Endothelial cell of umbilical vein (primary cell): ENCODE data around the gene VSX1. TPM values are rescaled to one million over a fixed set of nuclear protein-coding genes. Genes with fewer than 3 reads are reported as not detected.

ENCODE experiments used
- BruUV-seq: library from RNA; stranded (reverse); fragments of 400-500 nt; replicated peaks from 2 replicates; lab custom pipeline; 2021; lab: Mats Ljungman, UMichigan
- CTCF ChIA-PET: fragments of 300-600, 350-600 bp; sonication (Branson Sonifier 250); formaldehyde crosslinking; loops from one replicate; lab custom pipeline; 2021; ENCODE audit warnings: antibody characterized with exemption, inconsistent platforms; lab: Charles Lee
- POLR2A ChIA-PET: fragments of 300-600, 350-600 bp; sonication (Branson Sonifier 250); formaldehyde crosslinking; loops from one replicate; lab custom pipeline; 2021; ENCODE audit warnings: antibody characterized with exemption, inconsistent platforms; lab: Charles Lee
- DNase-seq: peaks from one replicate; pipeline ENCODE4 v3.0.0-alpha.2; 2011; ENCODE audit warnings: low read depth, low spot score
- FAIRE-seq: peaks from 2 replicates; lab custom pipeline; 2011; peaks lifted over from hg19 to GRCh38; lab: Jason Lieb, UNC
- H2AFZ ChIP-seq: 2 replicates; pipeline ENCODE4 v1.6.0; 2012; ENCODE audit warnings: low read depth, low read length, control low read depth, inconsistent platforms
- H3K27ac ChIP-seq: 2 replicates; pipeline ENCODE4 v1.5.1; 2011; ENCODE audit warnings: low read depth, mild to moderate bottlenecking, control low read depth, low read length, moderate library complexity; ENCODE audit not compliant: insufficient read depth
- H3K27me3 ChIP-seq, 2 experiments: 2 replicates each; pipeline versions ENCODE4 v1.6.0 to v1.6.1; 2011; ENCODE audit warnings: low read length in 2 of 2, mixed read lengths in 1 of 2; ENCODE audit not compliant: control insufficient read depth in 2 of 2, insufficient read depth in 2 of 2
- H3K36me3 ChIP-seq, 2 experiments: 2 replicates in 1 of 2; 3 replicates in 1 of 2; pipeline ENCODE4 v1.5.1; 2011; ENCODE audit warnings: low read length in 2 of 2, mild to moderate bottlenecking in 1 of 2, moderate library complexity in 1 of 2; ENCODE audit not compliant: control insufficient read depth in 2 of 2, insufficient read depth in 2 of 2; ENCODE audit errors: extremely low read depth in 1 of 2
- H3K4me1 ChIP-seq: 3 replicates; pipeline ENCODE4 v1.5.1; 2011; ENCODE audit warnings: mild to moderate bottlenecking, low read length; ENCODE audit not compliant: control insufficient read depth, insufficient read depth; ENCODE audit errors: extremely low read depth
- H3K4me2 ChIP-seq: 2 replicates; pipeline ENCODE4 v1.6.1; 2011; ENCODE audit warnings: low read length, control low read depth, mixed read lengths; ENCODE audit not compliant: insufficient read depth
- H3K4me3 ChIP-seq, 3 experiments: fragments of 200-600 bp in 1 of 3; sonication (generic), shearing (Covaris generic) in 1 of 3; replicated peaks in 1 of 3; 2 replicates each; pipeline ENCODE4 v1.5.1; 2011 to 2016; ENCODE audit warnings: control low read depth in 3 of 3, low read length in 3 of 3, mild to moderate bottlenecking in 2 of 3, inconsistent platforms in 1 of 3, low read depth in 1 of 3, moderate library complexity in 1 of 3; ENCODE audit not compliant: insufficient read depth in 1 of 3
- H3K79me2 ChIP-seq: 2 replicates; pipeline ENCODE4 v1.6.0; 2012; ENCODE audit warnings: low read length, inconsistent platforms; ENCODE audit not compliant: control insufficient read depth, insufficient read depth
- H3K9ac ChIP-seq: replicated peaks from 2 replicates; pipeline ENCODE3; 2011; ENCODE audit warnings: low read length, control low read depth; ENCODE audit not compliant: insufficient read depth; ENCODE audit errors: extremely low read depth
- H3K9me1 ChIP-seq: replicated peaks from 3 replicates; pipeline ENCODE4 v1.6.0; 2011; ENCODE audit warnings: mild to moderate bottlenecking, low read length; ENCODE audit not compliant: control insufficient read depth, insufficient read depth; ENCODE audit errors: extremely low read depth
- H3K9me3 ChIP-seq: replicated peaks from 2 replicates; pipeline ENCODE4 v1.5.1; 2012; ENCODE audit warnings: low read length, inconsistent platforms; ENCODE audit not compliant: control insufficient read depth, insufficient read depth
- H4K20me1 ChIP-seq: replicated peaks from 2 replicates; pipeline ENCODE3; 2011; ENCODE audit warnings: mild to moderate bottlenecking, low read length; ENCODE audit not compliant: control insufficient read depth, insufficient read depth; ENCODE audit errors: extremely low read depth
- EZH2 ChIP-seq: IDR thresholded peaks from 2 replicates; pipeline ENCODE4 v1.6.1; 2012; ENCODE audit warnings: borderline replicate concordance, low read depth, mild to moderate bottlenecking, moderate library complexity, low read length, inconsistent platforms; ENCODE audit not compliant: severe bottlenecking
- GATA2 ChIP-seq: IDR thresholded peaks from 2 replicates; pipeline ENCODE4 v1.7.0; 2011; ENCODE audit warnings: low read depth, mild to moderate bottlenecking, moderate library complexity, mixed read lengths, low read length; ENCODE audit not compliant: insufficient read length, insufficient read depth
- JUN ChIP-seq: IDR thresholded peaks from 2 replicates; pipeline ENCODE4 v1.6.1; 2011; ENCODE audit warnings: borderline replicate concordance, low read depth; ENCODE audit not compliant: insufficient read length, insufficient read depth
- MAX ChIP-seq: IDR thresholded peaks from 2 replicates; pipeline ENCODE4 v1.6.1; 2011; ENCODE audit not compliant: insufficient read depth, insufficient read length
- MYC ChIP-seq: IDR thresholded peaks from one replicate; pipeline ENCODE4 v1.6.1; 2011; ENCODE audit warnings: mild to moderate bottlenecking, low read depth, low read length
- POLR2A ChIP-seq: IDR thresholded peaks from 2 replicates; pipeline ENCODE4 v1.6.1; 2012; ENCODE audit warnings: low read depth, mild to moderate bottlenecking, control low read depth, low read length
- POLR2AphosphoS5 ChIP-seq: IDR thresholded peaks from 2 replicates; pipeline ENCODE4 v1.6.1; 2012; ENCODE audit warnings: low read depth, mild to moderate bottlenecking, control low read depth, low read length, moderate library complexity; ENCODE audit not compliant: insufficient read depth
- dilution Hi-C: fragments of 300-500 bp; cut with MboI; formaldehyde crosslinking; loops from one replicate; pipeline ENCODE4 v1.15.0; 2019; ENCODE audit warnings: low sequenced_read_pairs; ENCODE audit not compliant: extremely low pct_ligation_motif_present
- intact Hi-C: fragments of 100-400 bp; cut with micrococcal nuclease; formaldehyde crosslinking; loops from one replicate; pipeline ENCODE4 v1.10.0; 2022
- polyA plus RNA-seq, 4 experiments: library from polyadenylated mRNA; depleted of rRNA in 3 of 4; stranded (reverse) in 3 of 4; unstranded in 1 of 4; fragments of >200 nt; gene quantifications; 2 replicates each; pipeline versions ENCODE4 v1.2.1 to v1.2.3, GENCODE V29; 2011 to 2012; ENCODE audit warnings: missing spikeins in 1 of 4
- total RNA-seq: library from RNA; stranded (reverse); gene quantifications from 2 replicates; pipeline ENCODE4 v1.2.3, GENCODE V29; 2021

Gene VSX1
- total and polyA plus RNA-seq, 2 donors (not counting 3 experiments of a cell fraction or from before 2014, with no cell fraction given): not detected

GRCh38 chr20:25044261-25044560 lies 37.7 kb downstream of the VSX1 start:
- no peak overlapping the region for H3K4me3 ChIP-seq
- no peaks in the 10 kb centered on the region for H4K20me1 ChIP-seq
- FAIRE-seq (no peak), DNase-seq (no peak)
- H3K9me3 ChIP-seq: no peaks in the 10 kb centered on the region
- H3K36me3 ChIP-seq: no peaks in the 10 kb centered on the region
- POLR2A ChIA-PET: no interaction called here
- no peak overlapping the region for H3K27ac ChIP-seq
- no peaks in the 10 kb centered on the region for H3K79me2 ChIP-seq
- H3K9me1 ChIP-seq: no peaks in the 10 kb centered on the region
- CTCF ChIA-PET: interaction anchor here (1.5 kb wide), 1 partner anchor 21 kb away, joined by 4 read pairs; no protein-coding TSS in a partner anchor
- intact Hi-C loops (no loop called here), dilution Hi-C loops (no loop called here)
- TF ChIP-seq JUN: no peak
- no peak for TF ChIP-seq EZH2
- no peak for TF ChIP-seq POLR2A
- no peak for TF ChIP-seq POLR2AphosphoS5
- no peak for TF ChIP-seq MYC
- TF ChIP-seq GATA2: no peak
- no peak for TF ChIP-seq MAX
- H3K27me3 ChIP-seq: no peaks in the 10 kb centered on the region
- H3K9ac ChIP-seq: no peak overlapping the region
- H2AFZ ChIP-seq: no peak overlapping the region
- BruUV-seq: no TSS peak
- H3K4me2 ChIP-seq: no peak overlapping the region
- no peaks in the 10 kb centered on the region for H3K4me1 ChIP-seq

- no peak overlapping the region for H3K27ac ChIP-seq
- H3K4me1 ChIP-seq: no peaks in the 10 kb centered on the region
- ChIA-PET CTCF (interaction anchor here (1.5 kb wide), 1 partner anchor 21 kb away, joined by 4 read pairs; no protein-coding TSS in a partner anchor), POLR2A (no interaction called here)
- H4K20me1 ChIP-seq: no peaks in the 10 kb centered on the region
- no peak overlapping the region for H2AFZ ChIP-seq
- H3K36me3 ChIP-seq: no peaks in the 10 kb centered on the region
- FAIRE-seq (no peak), DNase-seq (no peak)
- no peak overlapping the region for H3K4me2 ChIP-seq
- no peak for TF ChIP-seq POLR2AphosphoS5
- no peaks in the 10 kb centered on the region for H3K9me3 ChIP-seq
- dilution Hi-C loops: no loop called here
- no peaks in the 10 kb centered on the region for H3K9me1 ChIP-seq
- no peak overlapping the region for H3K4me3 ChIP-seq
- no TSS peak for BruUV-seq
- intact Hi-C loops: no loop called here
- no peak overlapping the region for H3K9ac ChIP-seq
- no peaks in the 10 kb centered on the region for H3K27me3 ChIP-seq
- no peaks in the 10 kb centered on the region for H3K79me2 ChIP-seq
Observed at GRCh38 chr20:25043499-25044260, 38.3 kb downstream of the VSX1 start.
